GM12892 (cell line): ENCODE results near the gene TMED5.

ENCODE experiments used
- POLR2A ChIP-seq: IDR thresholded peaks from 2 replicates; pipeline ENCODE4 v1.6.1; 2011; ENCODE audit warnings: low read depth, low read length, control low read depth
- POLR2AphosphoS5 ChIP-seq: IDR thresholded peaks from 2 replicates; pipeline ENCODE4 v1.6.1; 2011; ENCODE audit warnings: low read depth, low read length, control low read depth
- TAF1 ChIP-seq: IDR thresholded peaks from 2 replicates; pipeline ENCODE4 v1.6.1; 2011; ENCODE audit warnings: low read depth, mild to moderate bottlenecking, control low read depth, low read length, borderline replicate concordance

DNA sequence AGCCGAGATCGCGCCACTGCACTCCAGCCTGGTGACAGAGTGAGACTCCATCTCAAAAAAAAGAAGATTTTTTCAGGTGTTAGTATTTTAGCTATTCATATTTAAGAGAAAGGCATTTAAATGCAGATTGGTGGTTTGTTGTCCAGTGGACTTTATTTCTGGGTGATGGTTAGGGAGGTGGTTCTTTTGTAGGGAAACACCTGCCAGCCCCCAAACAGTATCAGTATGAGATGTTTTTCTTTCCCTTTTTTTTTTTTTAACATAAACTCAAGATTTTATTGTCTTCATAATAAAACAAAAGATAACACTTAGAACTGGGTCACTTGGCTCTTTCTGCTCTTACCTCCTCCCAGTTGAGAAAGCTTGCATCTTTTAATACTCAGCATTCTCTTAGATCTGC, 10.2 kb upstream of the TMED5 start:
- TF ChIP-seq TAF1 (no peak), POLR2A (no peak), POLR2AphosphoS5 (no peak)
